Measurements from ENCODE around the gene AGRN.

AGRN gene

GRCh38 chr1:1039145-1039910, 19.4 kb downstream of the AGRN start:
- DNase-seq = no peak

- peak; percentile 85 for DNase-seq
These were observed 20.4 kb downstream of the AGRN start for GRCh38 chr1:1040004-1040991.

GRCh38 chr1:1041092-1041523, 21.2 kb downstream of the AGRN start:
- no peak for DNase-seq

DNA sequence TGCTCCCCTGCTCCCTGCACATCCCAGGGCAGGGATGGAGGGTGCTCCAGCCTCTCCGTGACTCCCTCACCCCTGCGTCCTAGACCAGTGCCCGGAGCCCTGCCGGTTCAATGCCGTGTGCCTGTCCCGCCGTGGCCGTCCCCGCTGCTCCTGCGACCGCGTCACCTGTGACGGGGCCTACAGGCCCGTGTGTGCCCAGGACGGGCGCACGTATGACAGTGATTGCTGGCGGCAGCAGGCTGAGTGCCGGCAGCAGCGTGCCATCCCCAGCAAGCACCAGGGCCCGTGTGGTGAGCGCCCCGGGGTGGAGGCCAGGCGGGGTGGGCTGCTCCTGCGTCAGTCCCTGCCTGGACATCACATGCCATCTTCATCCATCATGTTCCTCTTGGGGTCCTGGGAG, 22.0 kb downstream of the AGRN start:
- no peak for DNase-seq

- DNase-seq = no peak
These were observed 22.9 kb downstream of the AGRN start for GRCh38 chr1:1042835-1043234.

DNA sequence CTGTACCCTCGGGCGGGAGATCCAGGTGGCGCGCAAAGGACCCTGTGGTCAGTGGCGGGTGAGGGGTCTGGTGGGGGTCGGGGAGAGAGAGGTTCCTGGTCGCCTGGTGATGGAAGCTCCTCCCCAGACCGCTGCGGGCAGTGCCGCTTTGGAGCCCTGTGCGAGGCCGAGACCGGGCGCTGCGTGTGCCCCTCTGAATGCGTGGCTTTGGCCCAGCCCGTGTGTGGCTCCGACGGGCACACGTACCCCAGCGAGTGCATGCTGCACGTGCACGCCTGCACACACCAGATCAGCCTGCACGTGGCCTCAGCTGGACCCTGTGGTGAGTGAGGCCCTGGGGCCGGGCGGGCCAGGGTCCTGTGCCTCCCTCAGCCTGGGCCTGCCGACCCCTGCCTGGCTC, 23.5 kb downstream of the AGRN start:
- DNase-seq = no peak

DNA sequence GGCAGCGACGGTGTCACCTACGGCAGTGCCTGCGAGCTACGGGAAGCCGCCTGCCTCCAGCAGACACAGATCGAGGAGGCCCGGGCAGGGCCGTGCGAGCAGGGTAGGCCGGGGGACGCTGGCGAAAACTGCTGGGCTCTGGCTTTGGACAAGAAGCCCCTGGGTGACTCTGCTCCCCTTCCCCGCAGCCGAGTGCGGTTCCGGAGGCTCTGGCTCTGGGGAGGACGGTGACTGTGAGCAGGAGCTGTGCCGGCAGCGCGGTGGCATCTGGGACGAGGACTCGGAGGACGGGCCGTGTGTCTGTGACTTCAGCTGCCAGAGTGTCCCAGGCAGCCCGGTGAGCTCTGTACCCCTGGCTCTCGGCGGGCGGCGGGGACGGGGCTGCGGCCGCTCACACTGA, 24.0 kb downstream of the AGRN start:
- no peak for DNase-seq

- no peak for DNase-seq
These were observed 24.6 kb downstream of the AGRN start for GRCh38 chr1:1044455-1045078.

GRCh38 chr1:1045129-1045528, 25.2 kb downstream of the AGRN start:
- no peak for DNase-seq

DNA sequence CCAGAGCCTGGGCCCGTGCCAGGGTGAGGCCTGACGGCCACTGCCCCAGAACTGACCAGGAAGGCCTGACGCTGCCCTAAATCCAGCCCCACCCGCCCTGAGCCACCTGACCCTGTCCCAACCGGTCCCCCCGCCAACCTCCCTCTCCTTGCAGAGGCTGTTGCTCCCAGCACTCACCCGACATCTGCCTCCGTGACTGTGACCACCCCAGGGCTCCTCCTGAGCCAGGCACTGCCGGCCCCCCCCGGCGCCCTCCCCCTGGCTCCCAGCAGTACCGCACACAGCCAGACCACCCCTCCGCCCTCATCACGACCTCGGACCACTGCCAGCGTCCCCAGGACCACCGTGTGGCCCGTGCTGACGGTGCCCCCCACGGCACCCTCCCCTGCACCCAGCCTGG, 26.3 kb downstream of the AGRN start:
- no peak for DNase-seq

GRCh38 chr1:1046767-1047166, 26.8 kb downstream of the AGRN start:
- DNase-seq = no peak

DNA sequence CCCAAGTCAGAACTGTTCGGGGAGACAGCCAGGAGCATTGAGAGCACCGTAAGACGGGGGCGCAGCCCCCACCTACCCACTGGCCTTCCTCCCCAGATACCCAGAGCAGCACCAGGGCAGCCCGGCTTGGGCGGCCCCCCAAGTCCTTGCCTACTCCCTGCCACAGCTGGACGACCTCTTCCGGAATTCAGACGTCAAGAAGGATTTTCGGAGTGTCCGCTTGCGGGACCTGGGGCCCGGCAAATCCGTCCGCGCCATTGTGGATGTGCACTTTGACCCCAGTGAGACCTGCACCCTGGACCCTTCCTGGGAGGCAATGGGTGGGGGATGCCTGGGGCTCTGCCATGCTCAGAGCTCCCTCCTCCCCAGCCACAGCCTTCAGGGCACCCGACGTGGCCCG, 27.5 kb downstream of the AGRN start:
- no peak for DNase-seq

DNA sequence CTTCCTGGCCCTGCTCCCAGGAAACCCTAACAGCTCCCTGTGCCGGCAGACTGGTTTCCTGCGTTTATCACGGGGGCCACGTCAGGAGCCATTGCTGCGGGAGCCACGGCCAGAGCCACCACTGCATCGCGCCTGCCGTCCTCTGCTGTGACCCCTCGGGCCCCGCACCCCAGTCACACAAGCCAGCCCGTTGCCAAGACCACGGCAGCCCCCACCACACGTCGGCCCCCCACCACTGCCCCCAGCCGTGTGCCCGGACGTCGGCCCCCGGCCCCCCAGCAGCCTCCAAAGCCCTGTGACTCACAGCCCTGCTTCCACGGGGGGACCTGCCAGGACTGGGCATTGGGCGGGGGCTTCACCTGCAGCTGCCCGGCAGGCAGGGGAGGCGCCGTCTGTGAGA, 28.0 kb downstream of the AGRN start:
- no peak for DNase-seq

DNA sequence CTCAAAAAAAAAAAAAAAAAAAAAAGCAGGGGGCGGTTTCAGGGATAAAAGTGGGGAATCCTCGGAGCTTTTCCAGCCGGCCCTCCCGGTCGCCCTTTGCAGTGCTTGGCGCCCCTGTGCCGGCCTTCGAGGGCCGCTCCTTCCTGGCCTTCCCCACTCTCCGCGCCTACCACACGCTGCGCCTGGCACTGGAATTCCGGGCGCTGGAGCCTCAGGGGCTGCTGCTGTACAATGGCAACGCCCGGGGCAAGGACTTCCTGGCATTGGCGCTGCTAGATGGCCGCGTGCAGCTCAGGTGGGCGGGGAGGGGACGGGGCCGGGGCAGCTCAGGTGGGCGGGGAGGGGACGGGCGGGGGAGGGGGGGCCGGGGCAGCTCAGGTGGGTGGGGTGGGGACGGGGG, 28.8 kb downstream of the AGRN start:
- no peak for DNase-seq

DNA sequence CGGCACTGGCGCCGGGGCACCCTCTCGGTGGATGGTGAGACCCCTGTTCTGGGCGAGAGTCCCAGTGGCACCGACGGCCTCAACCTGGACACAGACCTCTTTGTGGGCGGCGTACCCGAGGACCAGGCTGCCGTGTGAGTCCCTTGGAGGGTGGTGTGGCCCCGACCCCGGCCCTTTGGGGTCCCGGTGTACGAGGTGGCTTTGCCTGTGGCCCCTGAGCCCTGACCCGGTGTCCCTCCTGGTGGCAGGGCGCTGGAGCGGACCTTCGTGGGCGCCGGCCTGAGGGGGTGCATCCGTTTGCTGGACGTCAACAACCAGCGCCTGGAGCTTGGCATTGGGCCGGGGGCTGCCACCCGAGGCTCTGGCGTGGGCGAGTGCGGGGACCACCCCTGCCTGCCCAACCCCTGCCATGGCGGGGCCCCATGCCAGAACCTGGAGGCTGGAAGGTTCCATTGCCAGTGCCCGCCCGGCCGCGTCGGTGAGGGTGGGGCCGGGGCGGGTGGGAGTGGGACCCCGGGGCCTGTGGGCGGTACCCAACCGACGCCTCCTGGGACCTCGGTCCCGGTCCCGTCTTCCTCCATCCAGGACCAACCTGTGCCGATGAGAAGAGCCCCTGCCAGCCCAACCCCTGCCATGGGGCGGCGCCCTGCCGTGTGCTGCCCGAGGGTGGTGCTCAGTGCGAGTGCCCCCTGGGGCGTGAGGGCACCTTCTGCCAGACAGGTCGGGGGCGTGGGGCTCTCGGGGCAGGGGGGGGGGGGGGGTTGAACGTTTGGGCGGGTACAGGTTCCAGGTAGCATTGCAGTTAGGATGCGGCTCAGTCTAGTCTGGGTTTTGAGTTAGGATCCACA, 29.6 kb downstream of the AGRN start:
- no peak for DNase-seq

- no peak for DNase-seq
These were observed 30.7 kb downstream of the AGRN start for GRCh38 chr1:1050577-1051052.

GRCh38 chr1:1051127-1051810, 31.3 kb downstream of the AGRN start:
- no peak for DNase-seq

DNA sequence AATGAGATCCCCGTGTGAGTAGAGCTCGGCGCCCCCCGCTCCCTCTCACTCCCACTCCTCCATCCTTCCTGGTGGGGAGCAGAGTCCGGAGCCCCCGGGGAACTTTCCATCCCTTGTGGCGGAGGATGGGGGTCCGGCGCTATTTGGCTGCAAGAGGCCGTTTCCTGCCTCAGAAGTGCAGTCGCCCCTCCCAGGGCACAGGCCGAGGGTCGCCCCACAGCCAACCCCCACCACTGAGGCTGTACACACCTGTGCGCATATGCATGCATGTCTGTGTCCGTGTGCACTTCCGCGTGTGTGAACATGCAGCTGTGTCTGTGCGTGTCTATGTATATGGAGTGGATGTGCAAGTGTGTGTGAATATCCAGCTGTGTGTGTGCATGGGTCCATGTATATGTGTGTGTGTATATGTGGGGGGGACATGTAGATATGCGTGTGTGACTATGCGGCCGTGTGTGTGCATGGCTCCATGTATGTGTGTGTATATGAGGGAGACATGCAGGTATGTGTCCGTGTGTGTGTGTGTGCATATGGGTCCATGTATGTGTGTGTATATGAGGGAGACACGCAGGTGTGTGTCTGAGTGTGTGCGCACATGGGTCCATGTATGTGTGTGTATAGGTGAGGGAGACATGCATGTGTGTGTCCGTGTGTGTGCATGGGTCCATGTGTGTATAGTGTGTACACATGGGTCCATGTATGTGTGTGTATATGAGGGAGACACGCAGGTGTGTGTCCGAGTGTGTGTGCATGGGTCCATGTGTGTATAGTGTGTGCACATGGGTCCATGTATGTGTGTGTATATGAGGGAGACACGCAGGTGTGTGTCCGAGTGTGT, 32.3 kb downstream of the AGRN start:
- DNase-seq = no peak

- DNase-seq = no peak
These were observed 33.1 kb downstream of the AGRN start for GRCh38 chr1:1053022-1053421.

GRCh38 chr1:1053682-1054081, 33.8 kb downstream of the AGRN start:
- DNase-seq = no peak
